Urinary bladder (tissue), 4 donors: Measurements from ENCODE around the gene QSOX1. TPM values are rescaled to one million over a fixed set of nuclear protein-coding genes. Genes with fewer than 3 reads are reported as not detected.

Experiments used
- DNase-seq: peaks from one replicate; pipeline ENCODE4 v3.0.0-alpha.2; 2015; ENCODE audit errors: extremely low spot score
- H3K27ac ChIP-seq: one replicate; pipeline ENCODE4 v1.5.1; 2013; ENCODE audit warnings: low read depth, mild to moderate bottlenecking, moderate library complexity
- H3K36me3 ChIP-seq: one replicate; pipeline ENCODE4 v1.6.1; 2013; ENCODE audit warnings: mild to moderate bottlenecking, moderate library complexity; ENCODE audit not compliant: insufficient read depth
- H3K4me1 ChIP-seq: one replicate; pipeline ENCODE4 v1.6.1; 2013; ENCODE audit warnings: mild to moderate bottlenecking, moderate library complexity; ENCODE audit not compliant: insufficient read depth
- H3K4me3 ChIP-seq: one replicate; pipeline ENCODE4 v1.5.1; 2013; ENCODE audit warnings: low read depth, low read length
- WGBS: extraction: QIAGEN DNeasy Blood & Tissue Kit; methylation state at CpG from one replicate; pipeline ENCODE4 v1.1.7; 2013; 5-methylcytosine and 5-hydroxymethylcytosine counted together
- polyA plus RNA-seq: library from polyadenylated mRNA; stranded (reverse); fragments of 200-250 nt; gene quantifications from one replicate; pipeline ENCODE4 v1.2.3, GENCODE V29; 2013
- total RNA-seq: library from RNA; depleted of rRNA; stranded (reverse); fragments of >200 nt; gene quantifications from one replicate; pipeline ENCODE4 v1.2.3, GENCODE V29; 2014
- donor health status: healthy with polysubstance abuse.
- donor health status: healthy.

The QSOX1 gene
- total and polyA plus RNA-seq, 2 donors, result 137 to 217 TPM

GRCh38 chr1:180136331-180136967 lies 18.2 kb upstream of the QSOX1 start:
- H3K4me1 ChIP-seq, result no peaks in the 10 kb centered on the region
- no peak overlapping the region for H3K27ac ChIP-seq
- DNase-seq, result no peak
- H3K4me3 ChIP-seq, result no peak overlapping the region
- no peaks in the 10 kb centered on the region for H3K36me3 ChIP-seq
- 64% methylated on average over 4 of the region's 4 CpGs for WGBS

- no peaks in the 10 kb centered on the region for H3K36me3 ChIP-seq
These were observed 17.7 kb upstream of the QSOX1 start for GRCh38 chr1:180136968-180137356.

GRCh38 chr1:180137776-180138175 lies 16.9 kb upstream of the QSOX1 start:
- no peaks in the 10 kb centered on the region for H3K36me3 ChIP-seq
- H3K4me3 ChIP-seq, result no peak overlapping the region
- H3K4me1 ChIP-seq, result no peaks in the 10 kb centered on the region
- DNase-seq, result no peak
- 72% methylated on average over 2 of the region's 2 CpGs for WGBS
- no peak overlapping the region for H3K27ac ChIP-seq

More at GRCh38 chr1:180136968-180137356, 17.7 kb upstream of the QSOX1 start:
- no peak for DNase-seq
- Histone ChIP-seq H3K27ac (no peak overlapping the region), H3K4me1 (no peaks in the 10 kb centered on the region), H3K4me3 (no peak overlapping the region)

GRCh38 chr1:180141381-180141934 lies 13.2 kb upstream of the QSOX1 start:
- Histone ChIP-seq H3K36me3 (no peaks in the 10 kb centered on the region), H3K4me3 (no peak overlapping the region), H3K4me1 (no peaks in the 10 kb centered on the region), H3K27ac (no peak overlapping the region)
- 75% methylated on average over 6 of the region's 6 CpGs for WGBS
- DNase-seq, result no peak

- Histone ChIP-seq H3K4me3 (no peak overlapping the region), H3K36me3 (no peaks in the 10 kb centered on the region), H3K27ac (no peak overlapping the region), H3K4me1 (no peaks in the 10 kb centered on the region)
- WGBS, result 82% methylated on average over 3 of the region's 3 CpGs
- DNase-seq, result no peak
These were observed 11.3 kb upstream of the QSOX1 start for GRCh38 chr1:180143359-180143758.

- Histone ChIP-seq H3K4me1 (no peaks in the 10 kb centered on the region), H3K36me3 (no peaks in the 10 kb centered on the region), H3K4me3 (no peak overlapping the region), H3K27ac (no peak overlapping the region)
- DNase-seq, result no peak
- whole genome bisulfite sequencing, result 65% methylated on average over 6 of the region's 6 CpGs
These were observed 9.9 kb upstream of the QSOX1 start for GRCh38 chr1:180144659-180145357.

GRCh38 chr1:180145446-180145845 lies 9.2 kb upstream of the QSOX1 start:
- no peak for DNase-seq
- Histone ChIP-seq H3K27ac (no peak overlapping the region), H3K4me1 (no peaks in the 10 kb centered on the region), H3K4me3 (no peak overlapping the region), H3K36me3 (no peaks in the 10 kb centered on the region)
- WGBS, result 88% methylated on average over 3 of the region's 3 CpGs

GRCh38 chr1:180150982-180151381 lies 3.7 kb upstream of the QSOX1 start:
- Histone ChIP-seq H3K4me1 (no peaks in the 10 kb centered on the region), H3K27ac (no peak overlapping the region), H3K36me3 (no peaks in the 10 kb centered on the region), H3K4me3 (no peak overlapping the region)
- WGBS, result 41% methylated on average over 1 of the region's 1 CpG
- no peak for DNase-seq

- H3K27ac ChIP-seq, result no peak overlapping the region
- no peak overlapping the region for H3K4me3 ChIP-seq
- H3K4me1 ChIP-seq, result no peaks in the 10 kb centered on the region
- DNase-seq, result no peak
- no peaks in the 10 kb centered on the region for H3K36me3 ChIP-seq
- 55% methylated on average over 3 of the region's 3 CpGs for WGBS
These were observed 3.2 kb upstream of the QSOX1 start for GRCh38 chr1:180151508-180151907.

GRCh38 chr1:180152588-180152987 lies 2.1 kb upstream of the QSOX1 start:
- H3K4me3 ChIP-seq, result no peak overlapping the region
- 92% methylated on average over 6 of the region's 6 CpGs for WGBS
- no peak for DNase-seq

GRCh38 chr1:180153032-180153431 lies 1.6 kb upstream of the QSOX1 start:
- no peaks in the 10 kb centered on the region for H3K36me3 ChIP-seq
- no peak for DNase-seq
- H3K4me1 ChIP-seq, result no peaks in the 10 kb centered on the region
- no peak overlapping the region for H3K27ac ChIP-seq
- no peak overlapping the region for H3K4me3 ChIP-seq
- 88% methylated on average over 5 of the region's 5 CpGs for WGBS

More at GRCh38 chr1:180152588-180152987, 2.1 kb upstream of the QSOX1 start:
- no peaks in the 10 kb centered on the region for H3K4me1 ChIP-seq
- H3K36me3 ChIP-seq, result no peaks in the 10 kb centered on the region
- no peak overlapping the region for H3K27ac ChIP-seq

GRCh38 chr1:180154003-180154324 lies 705 bp upstream of the QSOX1 start:
- H3K4me1 ChIP-seq, result no peaks in the 10 kb centered on the region
- 11% methylated on average over 7 of the region's 7 CpGs for WGBS
- H3K4me3 ChIP-seq, result peak overlapping the region; percentile 86
- H3K27ac ChIP-seq, result no peak overlapping the region
- no peak for DNase-seq
- H3K36me3 ChIP-seq, result no peaks in the 10 kb centered on the region

- WGBS, result under 1% methylated on average over 29 of the region's 29 CpGs
- H3K27ac ChIP-seq, result peak overlapping the region; percentile 51
- no peaks in the 10 kb centered on the region for H3K36me3 ChIP-seq
- H3K4me1 ChIP-seq, result no peaks in the 10 kb centered on the region
- H3K4me3 ChIP-seq, result peak overlapping the region; percentile 86
- no peak for DNase-seq
These were observed 563 bp downstream of the QSOX1 start for GRCh38 chr1:180155182-180155682.

- H3K27ac ChIP-seq, result no peak overlapping the region
- DNase-seq, result no peak
- no peaks in the 10 kb centered on the region for H3K4me1 ChIP-seq
- no peak overlapping the region for H3K4me3 ChIP-seq
- H3K36me3 ChIP-seq, result no peaks in the 10 kb centered on the region
- WGBS, result 79% methylated on average over 4 of the region's 4 CpGs
These were observed 1.5 kb downstream of the QSOX1 start for GRCh38 chr1:180156201-180156600.
